A673 (cell line): ENCODE results near the gene KAZN. TPM values are rescaled to one million over a fixed set of nuclear protein-coding genes. Genes with fewer than 3 reads are reported as not detected.

Experiments
- BruUV-seq: library from RNA; stranded (reverse); fragments of 400-500 nt; replicated peaks from 2 replicates; lab custom pipeline; 2021; lab: Mats Ljungman, UMichigan
- CTCF ChIA-PET: fragments of 300-600 bp; sonication (Branson Sonifier 250); formaldehyde crosslinking; loops from one replicate; lab custom pipeline; 2022; ENCODE audit warnings: antibody characterized with exemption; lab: Charles Lee
- POLR2A ChIA-PET: fragments of 300-600 bp; sonication (Branson Sonifier 250); formaldehyde crosslinking; loops from one replicate; lab custom pipeline; 2022; ENCODE audit warnings: antibody characterized with exemption; ENCODE audit not compliant: low non-redundant PET; lab: Charles Lee
- DNase-seq: peaks from one replicate; pipeline ENCODE4 v3.0.0-alpha.2; 2015; ENCODE audit warnings: low spot score
- H3K27ac ChIP-seq: fragments of 200-600 bp; sonication (generic); 2 replicates; pipeline ENCODE4 v1.5.1; 2016; ENCODE audit warnings: mixed run types, low read depth, mild to moderate bottlenecking, mixed read lengths, antibody characterized with exemption, low read length; ENCODE audit not compliant: poor library complexity, severe bottlenecking
- H3K27me3 ChIP-seq: fragments of 200-600 bp; sonication (generic); replicated peaks from 2 replicates; pipeline ENCODE4 v1.6.1; 2017; ENCODE audit warnings: mixed run types, low read depth, mild to moderate bottlenecking, mixed read lengths, antibody characterized with exemption, low read length; ENCODE audit not compliant: insufficient read depth, poor library complexity
- H3K36me3 ChIP-seq: fragments of 200-600 bp; sonication (generic); 2 replicates; pipeline ENCODE4 v1.6.1; 2016; ENCODE audit warnings: mixed run types, mild to moderate bottlenecking, mixed read lengths, antibody characterized with exemption, low read length; ENCODE audit not compliant: insufficient read depth, poor library complexity, severe bottlenecking
- H3K4me1 ChIP-seq: fragments of 200-600 bp; sonication (generic); 2 replicates; pipeline ENCODE4 v1.6.1; 2017; ENCODE audit warnings: mixed run types, mild to moderate bottlenecking, mixed read lengths, antibody characterized with exemption, low read length; ENCODE audit not compliant: insufficient read depth, poor library complexity, severe bottlenecking
- H3K4me3 ChIP-seq: fragments of 200-600 bp; sonication (generic); 2 replicates; pipeline ENCODE4 v1.5.1; 2016; ENCODE audit warnings: low read depth, mixed run types, mild to moderate bottlenecking, mixed read lengths, low read length; ENCODE audit not compliant: poor library complexity, severe bottlenecking
- H3K9me3 ChIP-seq: fragments of 200-600 bp; sonication (generic); 2 replicates; pipeline ENCODE4 v1.6.1; 2016; ENCODE audit warnings: mixed run types, low read depth, mild to moderate bottlenecking, mixed read lengths, antibody characterized with exemption, low read length; ENCODE audit not compliant: poor library complexity, severe bottlenecking
- EZH2 ChIP-seq: fragments of 200-600 bp; sonication (generic); IDR thresholded peaks from 2 replicates; pipeline ENCODE4 v1.6.1; 2017; ENCODE audit warnings: borderline replicate concordance, low read depth, mild to moderate bottlenecking, mixed read lengths, antibody characterized with exemption, low read length; ENCODE audit not compliant: poor library complexity, severe bottlenecking
- intact Hi-C: fragments of 100-400 bp; cut with micrococcal nuclease; formaldehyde crosslinking; loops from one replicate; pipeline ENCODE4 v1.10.0; 2022; ENCODE audit not compliant: unreplicated experiment
- total RNA-seq: library from RNA; stranded (reverse); gene quantifications from 2 replicates; pipeline ENCODE4 v1.2.3, GENCODE V29; 2021
- TF ChIP-seq, protein P1 (sequence below): fragments of 300-800, 200-600 bp; sonication (generic); conservative IDR thresholded peaks from 2 replicates; pipeline ENCODE4 v1.5.1; 2017; ENCODE audit warnings: low read depth, mild to moderate bottlenecking, antibody characterized with exemption, low read length, moderate library complexity, mixed read lengths

KAZN gene
- total RNA-seq, 1 experiment from 2014 or later = 8.0 TPM

DNA sequence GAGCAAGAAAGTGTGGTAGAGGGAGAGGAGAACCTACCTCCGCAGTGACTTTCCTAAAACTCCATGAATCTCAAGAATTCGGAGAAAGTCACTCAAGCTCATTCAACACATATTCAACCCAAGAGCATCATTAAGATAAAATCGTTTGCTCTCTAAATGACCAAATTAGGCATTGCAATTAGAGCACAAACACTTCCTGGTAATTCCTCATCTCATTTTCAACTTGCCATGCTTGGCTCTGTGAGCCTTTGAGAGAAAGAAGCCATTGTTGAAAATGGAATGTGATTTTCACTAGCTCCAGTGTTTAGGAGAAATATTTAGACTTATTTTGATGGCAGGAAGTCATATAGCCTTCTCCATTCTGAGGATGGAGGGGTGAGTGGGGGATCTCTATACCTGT is 52.5 kb downstream of the KAZN start:
- TF ChIP-seq, protein P1, sequence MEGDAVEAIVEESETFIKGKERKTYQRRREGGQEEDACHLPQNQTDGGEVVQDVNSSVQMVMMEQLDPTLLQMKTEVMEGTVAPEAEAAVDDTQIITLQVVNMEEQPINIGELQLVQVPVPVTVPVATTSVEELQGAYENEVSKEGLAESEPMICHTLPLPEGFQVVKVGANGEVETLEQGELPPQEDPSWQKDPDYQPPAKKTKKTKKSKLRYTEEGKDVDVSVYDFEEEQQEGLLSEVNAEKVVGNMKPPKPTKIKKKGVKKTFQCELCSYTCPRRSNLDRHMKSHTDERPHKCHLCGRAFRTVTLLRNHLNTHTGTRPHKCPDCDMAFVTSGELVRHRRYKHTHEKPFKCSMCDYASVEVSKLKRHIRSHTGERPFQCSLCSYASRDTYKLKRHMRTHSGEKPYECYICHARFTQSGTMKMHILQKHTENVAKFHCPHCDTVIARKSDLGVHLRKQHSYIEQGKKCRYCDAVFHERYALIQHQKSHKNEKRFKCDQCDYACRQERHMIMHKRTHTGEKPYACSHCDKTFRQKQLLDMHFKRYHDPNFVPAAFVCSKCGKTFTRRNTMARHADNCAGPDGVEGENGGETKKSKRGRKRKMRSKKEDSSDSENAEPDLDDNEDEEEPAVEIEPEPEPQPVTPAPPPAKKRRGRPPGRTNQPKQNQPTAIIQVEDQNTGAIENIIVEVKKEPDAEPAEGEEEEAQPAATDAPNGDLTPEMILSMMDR = no peak
- TF ChIP-seq EZH2 = no peak
- Histone ChIP-seq H3K27me3 (no peaks in the 10 kb centered on the region), H3K9me3 (no peaks in the 10 kb centered on the region), H3K27ac (no peak overlapping the region), H3K36me3 (no peaks in the 10 kb centered on the region), H3K4me3 (no peak overlapping the region), H3K4me1 (no peaks in the 10 kb centered on the region)
- CTCF ChIA-PET = no interaction called here
- DNase-seq = no peak
- POLR2A ChIA-PET = no interaction called here
- no TSS peak for BruUV-seq
- intact Hi-C loops = no loop called here

DNA sequence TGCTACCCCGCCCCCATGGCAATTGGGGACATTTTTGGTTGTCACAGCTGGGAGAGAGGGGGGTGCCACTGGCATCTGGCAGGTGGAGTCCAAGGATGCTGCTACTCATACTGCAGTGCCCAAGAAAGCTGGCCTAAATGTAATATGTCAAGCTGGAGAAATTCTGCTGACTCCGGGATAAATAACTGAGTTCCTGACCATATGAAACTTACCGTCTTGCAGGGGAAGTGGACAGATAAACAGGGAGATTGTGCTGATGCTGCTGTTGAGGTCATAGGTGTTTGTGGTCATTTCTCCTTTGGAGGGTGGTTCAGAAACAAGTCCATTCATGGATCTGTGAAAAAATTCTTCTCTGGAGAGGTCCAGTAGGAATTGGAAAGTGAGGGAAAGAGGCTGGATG is 54.4 kb downstream of the KAZN start:
- H3K9me3 ChIP-seq = no peaks in the 10 kb centered on the region
- TF ChIP-seq, protein P1 = no peak
- TF ChIP-seq EZH2 = no peak
- no peak overlapping the region for H3K27ac ChIP-seq
- no TSS peak for BruUV-seq
- CTCF ChIA-PET = no interaction called here
- POLR2A ChIA-PET = no interaction called here
- no peak for DNase-seq
- H3K4me1 ChIP-seq = no peaks in the 10 kb centered on the region
- H3K36me3 ChIP-seq = no peaks in the 10 kb centered on the region
- H3K27me3 ChIP-seq = no peaks in the 10 kb centered on the region
- intact Hi-C loops = no loop called here
- H3K4me3 ChIP-seq = no peak overlapping the region

DNA sequence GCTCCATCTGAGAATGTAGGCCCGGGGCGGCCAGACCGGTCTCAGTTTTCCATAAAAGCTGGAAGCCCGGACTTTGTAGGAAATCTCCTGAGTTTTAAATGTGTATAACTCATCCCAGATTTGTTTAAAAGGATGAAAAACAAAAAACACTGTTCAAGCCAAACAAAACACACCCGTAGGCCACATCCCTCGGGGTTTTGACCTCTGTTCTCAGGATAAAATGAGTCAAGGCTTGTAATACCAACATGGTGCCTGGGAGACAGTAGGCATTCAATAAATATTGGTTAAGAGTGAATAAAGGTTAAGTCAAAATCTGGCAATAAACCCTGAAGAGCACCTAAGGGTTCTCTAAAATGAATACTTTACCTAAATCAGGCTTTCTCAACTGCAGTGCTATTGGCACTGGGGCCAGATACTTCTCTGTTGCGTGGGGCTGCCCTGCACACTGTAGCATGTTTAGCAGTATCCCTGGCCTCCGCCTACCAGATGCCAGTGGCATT is 55.0 kb downstream of the KAZN start:
- BruUV-seq = no TSS peak
- no peak overlapping the region for H3K27ac ChIP-seq
- DNase-seq = no peak
- no peaks in the 10 kb centered on the region for H3K4me1 ChIP-seq
- ChIA-PET CTCF (no interaction called here), POLR2A (no interaction called here)
- H3K9me3 ChIP-seq = no peaks in the 10 kb centered on the region
- no peak overlapping the region for H3K4me3 ChIP-seq
- no peaks in the 10 kb centered on the region for H3K36me3 ChIP-seq
- no peak for TF ChIP-seq EZH2
- TF ChIP-seq, protein P1 = no peak
- intact Hi-C loops = no loop called here
- H3K27me3 ChIP-seq = no peaks in the 10 kb centered on the region
